ENCODE results near the gene ARL3.

The ARL3 gene

DNA sequence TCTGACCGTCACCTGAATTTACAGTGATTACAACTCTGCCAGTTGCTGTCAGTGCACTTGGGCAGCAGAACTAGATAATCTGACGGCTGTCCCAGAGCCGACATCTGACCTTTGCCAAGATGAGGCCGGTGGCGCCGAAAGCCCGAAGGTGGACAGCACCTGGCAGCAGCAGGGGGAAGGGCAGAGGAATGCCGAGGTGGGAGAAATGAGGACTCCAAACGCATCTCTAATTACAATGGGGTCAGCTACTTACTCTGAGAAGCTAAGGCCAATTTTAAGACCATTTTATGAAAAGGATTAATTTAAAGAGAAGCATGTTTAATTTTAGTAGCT is 36.2 kb downstream of the ARL3 start:
- TF ChIP-seq, protein P1, sequence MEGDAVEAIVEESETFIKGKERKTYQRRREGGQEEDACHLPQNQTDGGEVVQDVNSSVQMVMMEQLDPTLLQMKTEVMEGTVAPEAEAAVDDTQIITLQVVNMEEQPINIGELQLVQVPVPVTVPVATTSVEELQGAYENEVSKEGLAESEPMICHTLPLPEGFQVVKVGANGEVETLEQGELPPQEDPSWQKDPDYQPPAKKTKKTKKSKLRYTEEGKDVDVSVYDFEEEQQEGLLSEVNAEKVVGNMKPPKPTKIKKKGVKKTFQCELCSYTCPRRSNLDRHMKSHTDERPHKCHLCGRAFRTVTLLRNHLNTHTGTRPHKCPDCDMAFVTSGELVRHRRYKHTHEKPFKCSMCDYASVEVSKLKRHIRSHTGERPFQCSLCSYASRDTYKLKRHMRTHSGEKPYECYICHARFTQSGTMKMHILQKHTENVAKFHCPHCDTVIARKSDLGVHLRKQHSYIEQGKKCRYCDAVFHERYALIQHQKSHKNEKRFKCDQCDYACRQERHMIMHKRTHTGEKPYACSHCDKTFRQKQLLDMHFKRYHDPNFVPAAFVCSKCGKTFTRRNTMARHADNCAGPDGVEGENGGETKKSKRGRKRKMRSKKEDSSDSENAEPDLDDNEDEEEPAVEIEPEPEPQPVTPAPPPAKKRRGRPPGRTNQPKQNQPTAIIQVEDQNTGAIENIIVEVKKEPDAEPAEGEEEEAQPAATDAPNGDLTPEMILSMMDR (IDR thresholded peaks at IDR 0.05; ENCODE audit: borderline replicate concordance, insufficient read depth, low read depth, low read length) = no peak
- no peak overlapping the region for H3K4me3 ChIP-seq (ENCODE audit: low read depth, low read length)

GRCh38 chr10:102677331-102678067 is 36.7 kb downstream of the ARL3 start:
- TF ChIP-seq, protein P1 (IDR thresholded peaks at IDR 0.05; ENCODE audit: borderline replicate concordance, insufficient read depth, low read depth, low read length) = no peak
- H3K4me3 ChIP-seq (ENCODE audit: low read depth, low read length) = no peak overlapping the region

DNA sequence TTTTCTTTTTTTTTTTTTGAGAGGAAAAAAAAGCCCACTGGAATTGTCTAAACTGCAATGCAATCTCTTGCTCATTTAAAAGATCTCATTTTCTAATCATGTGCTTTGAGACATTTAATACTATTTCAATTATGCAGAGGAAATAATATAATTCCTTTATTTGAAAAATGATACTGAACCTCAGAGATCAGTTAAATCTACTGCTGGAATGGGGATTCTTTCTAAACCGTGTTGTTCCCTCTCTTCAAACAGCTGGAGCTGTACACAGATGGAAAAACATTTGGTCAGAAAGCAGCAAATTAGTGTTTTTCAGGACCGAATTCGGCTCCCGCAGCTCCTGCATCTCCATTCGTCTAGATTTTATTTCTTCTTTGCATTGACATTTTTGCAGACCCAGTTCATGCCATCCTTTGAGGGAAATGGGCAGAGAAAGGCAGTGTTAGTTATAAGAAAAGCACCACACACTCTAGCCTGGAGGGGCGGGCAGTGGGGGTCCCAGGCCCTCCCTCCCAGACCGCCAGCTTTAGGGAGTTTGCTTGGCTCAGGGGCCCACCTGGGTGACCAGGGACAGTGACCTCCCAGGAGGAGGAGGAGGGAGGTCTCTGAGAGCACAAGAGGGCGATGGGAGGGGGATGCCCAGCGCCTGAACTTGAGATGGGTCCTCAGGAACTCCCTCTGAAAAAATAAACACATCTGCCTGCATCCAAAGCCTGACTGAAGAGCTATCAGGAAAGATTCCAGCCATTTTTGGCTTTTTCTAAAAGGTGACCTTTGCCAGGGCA is 37.5 kb downstream of the ARL3 start:
- no peak overlapping the region for H3K4me3 ChIP-seq (ENCODE audit: low read depth, low read length)
- TF ChIP-seq, protein P1 (IDR thresholded peaks at IDR 0.05; ENCODE audit: borderline replicate concordance, insufficient read depth, low read depth, low read length) = no peak

DNA sequence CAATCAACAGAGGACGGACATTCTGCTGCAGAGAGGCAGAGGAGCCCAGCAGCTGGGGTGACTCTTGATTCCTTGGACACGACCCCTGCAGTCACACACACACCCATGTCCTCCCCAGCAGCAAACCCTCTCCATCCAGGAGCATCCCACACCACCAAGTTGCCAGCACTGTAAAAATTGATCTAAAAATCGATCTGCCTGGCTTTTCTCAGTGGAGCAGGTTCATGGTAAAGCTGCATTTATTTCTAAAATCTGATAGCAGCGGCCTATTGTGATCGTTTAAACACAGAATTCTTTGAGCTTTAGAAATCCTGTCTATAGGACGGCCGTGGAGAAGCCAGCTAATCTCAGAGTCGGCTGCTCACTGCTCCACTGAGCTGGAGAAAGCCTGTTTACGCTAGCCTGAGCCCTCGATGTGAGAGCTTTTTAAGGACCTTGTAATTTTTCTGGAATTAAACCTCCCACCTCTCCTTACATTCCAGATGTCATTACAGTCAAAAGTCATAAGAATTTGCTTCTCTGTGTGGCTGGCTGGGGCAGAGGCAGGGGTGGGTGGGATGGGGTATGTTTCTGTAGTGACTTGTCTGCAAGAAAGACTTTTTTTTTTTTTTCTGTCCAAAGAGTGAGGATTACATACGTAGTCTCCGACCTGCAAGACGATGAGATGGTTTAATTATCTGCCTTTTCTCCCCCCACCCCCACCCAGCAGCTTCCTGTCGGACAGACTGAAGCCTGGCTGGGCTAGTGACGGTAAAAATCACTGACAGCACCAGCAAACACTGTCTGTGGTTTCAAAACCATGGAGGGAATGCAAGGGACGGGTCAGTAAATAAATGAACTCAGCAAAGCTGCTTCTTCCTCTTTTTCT is 38.3 kb downstream of the ARL3 start:
- H3K4me3 ChIP-seq (ENCODE audit: low read depth, low read length) = no peak overlapping the region
- TF ChIP-seq, protein P1 (IDR thresholded peaks at IDR 0.05; ENCODE audit: borderline replicate concordance, insufficient read depth, low read depth, low read length) = no peak

- TF ChIP-seq, protein P1 (IDR thresholded peaks at IDR 0.05; ENCODE audit: borderline replicate concordance, insufficient read depth, low read depth, low read length) = no peak
- no peak overlapping the region for H3K4me3 ChIP-seq (ENCODE audit: low read depth, low read length)
These were observed 39.1 kb downstream of the ARL3 start for GRCh38 chr10:102675011-102675665.

DNA sequence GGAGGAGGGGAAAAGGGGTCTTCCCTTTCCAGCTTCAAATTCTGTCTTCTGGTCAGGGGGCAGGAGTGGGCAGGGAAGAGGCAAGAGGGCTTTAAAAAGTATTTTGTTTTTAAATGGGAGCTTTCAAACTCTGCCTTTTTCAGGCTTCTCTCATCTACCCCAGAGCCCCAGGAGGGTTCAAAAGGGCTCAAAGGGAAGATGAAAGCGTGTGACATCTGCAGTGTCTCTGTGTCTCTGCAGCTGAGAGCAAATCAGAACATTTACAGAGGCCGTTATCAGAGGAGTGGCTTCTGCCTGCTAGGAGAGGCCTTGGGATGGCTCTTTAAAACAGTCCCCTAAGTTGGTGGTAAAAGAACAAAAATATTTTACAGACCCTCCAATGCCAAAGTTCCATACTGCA is 39.6 kb downstream of the ARL3 start:
- H3K4me3 ChIP-seq (ENCODE audit: low read depth, low read length) = no peak overlapping the region
- TF ChIP-seq, protein P1 (IDR thresholded peaks at IDR 0.05; ENCODE audit: borderline replicate concordance, insufficient read depth, low read depth, low read length) = no peak
